SK-N-SH treated with all-trans-retinoic acid at 6 μM for 48 hours (cell line): Measurements from ENCODE around the gene CBY1.

ENCODE experiments used
- ATAC-seq: fragments of 200-7000 bp; cut with Tn5 transposase; 3 replicates; pipeline ENCODE4 v1.9.1; 2020; ENCODE audit warnings: mild to moderate bottlenecking, moderate library complexity
- CSDC2 ChIP-seq: fragments of 250-450 bp; sonication (Bioruptor Pico); IDR thresholded peaks from 2 replicates; pipeline ENCODE4 v1.5.0; 2020; ENCODE audit warnings: mild to moderate bottlenecking, moderate library complexity
- ESRRG ChIP-seq: fragments of 250-450 bp; sonication (Bioruptor Pico); IDR thresholded peaks from 2 replicates; pipeline ENCODE4 v1.6.1; 2021; ENCODE audit warnings: mild to moderate bottlenecking
- GLIS3 ChIP-seq: fragments of 250-450 bp; sonication (Bioruptor Pico); IDR thresholded peaks from 2 replicates; pipeline ENCODE4 v1.5.0; 2020; ENCODE audit warnings: mild to moderate bottlenecking, moderate library complexity
- ISL1 ChIP-seq: fragments of 250-450 bp; sonication (Bioruptor Pico); IDR thresholded peaks from 2 replicates; pipeline ENCODE4 v2.1.2; 2022; ENCODE audit warnings: mild to moderate bottlenecking, moderate library complexity
- OSR1 ChIP-seq: fragments of 250-450 bp; sonication (Bioruptor Pico); IDR thresholded peaks from 2 replicates; pipeline ENCODE4 v1.8.0; 2022; ENCODE audit warnings: moderate library complexity, mild to moderate bottlenecking, inconsistent platforms
- PPARA ChIP-seq: fragments of 250-450 bp; sonication (Bioruptor Pico); IDR thresholded peaks from 2 replicates; pipeline ENCODE4 v1.5.0; 2020; ENCODE audit warnings: mild to moderate bottlenecking, borderline replicate concordance
- RARB ChIP-seq: fragments of 250-450 bp; sonication (Bioruptor Pico); IDR thresholded peaks from 2 replicates; pipeline ENCODE4 v1.8.0; 2021; ENCODE audit warnings: mild to moderate bottlenecking, moderate library complexity
- SNAI2 ChIP-seq: fragments of 250-450 bp; sonication (Bioruptor Pico); IDR thresholded peaks from 2 replicates; pipeline ENCODE4 v1.5.0; 2020; ENCODE audit warnings: mild to moderate bottlenecking, moderate library complexity
- TCF4 ChIP-seq: fragments of 250-450 bp; sonication (Bioruptor Pico); IDR thresholded peaks from 2 replicates; pipeline ENCODE4 v1.8.0; 2021; ENCODE audit warnings: mild to moderate bottlenecking, moderate library complexity, borderline replicate concordance
- ZC3H10 ChIP-seq: fragments of 250-450 bp; sonication (Bioruptor Pico); IDR thresholded peaks from 2 replicates; pipeline ENCODE4 v1.5.1; 2021; ENCODE audit warnings: mild to moderate bottlenecking, moderate library complexity
- ZFP3 ChIP-seq: fragments of 250-450 bp; sonication (Bioruptor Pico); IDR thresholded peaks from 2 replicates; pipeline ENCODE4 v1.5.0; 2020; ENCODE audit warnings: mild to moderate bottlenecking, moderate library complexity
- ZFP30 ChIP-seq: fragments of 450-650 bp; formaldehyde crosslinking; IDR thresholded peaks from 2 replicates; pipeline ENCODE4 v1.5.0; 2022; ENCODE audit warnings: mild to moderate bottlenecking, moderate library complexity
- ZNF565 ChIP-seq: fragments of 450-650 bp; formaldehyde crosslinking; conservative IDR thresholded peaks from 2 replicates; pipeline ENCODE4 v1.5.0; 2020; ENCODE audit warnings: low read depth, mild to moderate bottlenecking, moderate library complexity
- ZNF8 ChIP-seq: fragments of 450-650 bp; formaldehyde crosslinking; IDR thresholded peaks from 2 replicates; pipeline ENCODE4 v1.5.0; 2020; ENCODE audit warnings: mild to moderate bottlenecking, moderate library complexity
- TF ChIP-seq, protein P1 (sequence below): fragments of 250-450 bp; sonication (Bioruptor Pico); IDR thresholded peaks from 2 replicates; pipeline ENCODE4 v1.5.0; 2020; ENCODE audit warnings: mild to moderate bottlenecking, moderate library complexity
- TF ChIP-seq, protein P2 (sequence below): fragments of 250-450 bp; sonication (Bioruptor Pico); IDR thresholded peaks from 2 replicates; pipeline ENCODE4 v1.8.0; 2020; ENCODE audit warnings: mild to moderate bottlenecking, moderate library complexity, borderline replicate concordance
- TF ChIP-seq, protein P3 (sequence below): fragments of 250-450 bp; sonication (Bioruptor Pico); IDR thresholded peaks from 2 replicates; pipeline ENCODE4 v1.8.0; 2021; ENCODE audit warnings: low read depth, mild to moderate bottlenecking, moderate library complexity, borderline replicate concordance
- TF ChIP-seq, protein P4 (sequence below): fragments of 250-450 bp; sonication (Bioruptor Pico); IDR thresholded peaks from 2 replicates; pipeline ENCODE4 v1.5.1; 2020; ENCODE audit warnings: low read depth, mild to moderate bottlenecking, moderate library complexity

Gene CBY1

DNA sequence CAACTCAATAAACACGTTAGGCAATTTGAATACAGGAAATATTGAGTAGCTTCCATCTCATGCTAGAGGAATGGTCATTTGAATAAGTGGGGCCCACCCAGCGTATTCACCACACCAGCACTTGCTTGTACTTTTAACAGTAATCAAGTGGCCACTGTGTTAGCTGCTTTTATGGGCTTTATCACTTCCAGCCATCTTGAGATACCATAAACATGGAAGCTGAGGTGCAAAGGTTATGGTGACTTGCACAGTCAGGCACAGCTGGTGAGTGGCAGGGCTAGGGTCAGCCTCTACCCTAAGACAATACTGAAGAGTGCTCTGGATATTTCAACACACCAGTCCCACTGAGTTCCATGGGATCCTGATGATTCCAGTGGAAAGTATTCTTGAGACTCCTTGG lies 37.6 kb downstream of the CBY1 start (continued):
- TF ChIP-seq, protein P1, sequence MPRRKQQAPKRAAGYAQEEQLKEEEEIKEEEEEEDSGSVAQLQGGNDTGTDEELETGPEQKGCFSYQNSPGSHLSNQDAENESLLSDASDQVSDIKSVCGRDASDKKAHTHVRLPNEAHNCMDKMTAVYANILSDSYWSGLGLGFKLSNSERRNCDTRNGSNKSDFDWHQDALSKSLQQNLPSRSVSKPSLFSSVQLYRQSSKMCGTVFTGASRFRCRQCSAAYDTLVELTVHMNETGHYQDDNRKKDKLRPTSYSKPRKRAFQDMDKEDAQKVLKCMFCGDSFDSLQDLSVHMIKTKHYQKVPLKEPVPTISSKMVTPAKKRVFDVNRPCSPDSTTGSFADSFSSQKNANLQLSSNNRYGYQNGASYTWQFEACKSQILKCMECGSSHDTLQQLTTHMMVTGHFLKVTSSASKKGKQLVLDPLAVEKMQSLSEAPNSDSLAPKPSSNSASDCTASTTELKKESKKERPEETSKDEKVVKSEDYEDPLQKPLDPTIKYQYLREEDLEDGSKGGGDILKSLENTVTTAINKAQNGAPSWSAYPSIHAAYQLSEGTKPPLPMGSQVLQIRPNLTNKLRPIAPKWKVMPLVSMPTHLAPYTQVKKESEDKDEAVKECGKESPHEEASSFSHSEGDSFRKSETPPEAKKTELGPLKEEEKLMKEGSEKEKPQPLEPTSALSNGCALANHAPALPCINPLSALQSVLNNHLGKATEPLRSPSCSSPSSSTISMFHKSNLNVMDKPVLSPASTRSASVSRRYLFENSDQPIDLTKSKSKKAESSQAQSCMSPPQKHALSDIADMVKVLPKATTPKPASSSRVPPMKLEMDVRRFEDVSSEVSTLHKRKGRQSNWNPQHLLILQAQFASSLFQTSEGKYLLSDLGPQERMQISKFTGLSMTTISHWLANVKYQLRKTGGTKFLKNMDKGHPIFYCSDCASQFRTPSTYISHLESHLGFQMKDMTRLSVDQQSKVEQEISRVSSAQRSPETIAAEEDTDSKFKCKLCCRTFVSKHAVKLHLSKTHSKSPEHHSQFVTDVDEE (CRISPR knock-in tag): no peak
- TF ChIP-seq SNAI2 (CRISPR knock-in tag) (no peak), ZC3H10 (CRISPR knock-in tag) (no peak), GLIS3 (CRISPR knock-in tag) (no peak), TCF4 (CRISPR knock-in tag) (no peak), RARB (CRISPR knock-in tag) (no peak), ZFP3 (CRISPR knock-in tag) (no peak), CSDC2 (CRISPR knock-in tag) (no peak)
- TF ChIP-seq, protein P2, sequence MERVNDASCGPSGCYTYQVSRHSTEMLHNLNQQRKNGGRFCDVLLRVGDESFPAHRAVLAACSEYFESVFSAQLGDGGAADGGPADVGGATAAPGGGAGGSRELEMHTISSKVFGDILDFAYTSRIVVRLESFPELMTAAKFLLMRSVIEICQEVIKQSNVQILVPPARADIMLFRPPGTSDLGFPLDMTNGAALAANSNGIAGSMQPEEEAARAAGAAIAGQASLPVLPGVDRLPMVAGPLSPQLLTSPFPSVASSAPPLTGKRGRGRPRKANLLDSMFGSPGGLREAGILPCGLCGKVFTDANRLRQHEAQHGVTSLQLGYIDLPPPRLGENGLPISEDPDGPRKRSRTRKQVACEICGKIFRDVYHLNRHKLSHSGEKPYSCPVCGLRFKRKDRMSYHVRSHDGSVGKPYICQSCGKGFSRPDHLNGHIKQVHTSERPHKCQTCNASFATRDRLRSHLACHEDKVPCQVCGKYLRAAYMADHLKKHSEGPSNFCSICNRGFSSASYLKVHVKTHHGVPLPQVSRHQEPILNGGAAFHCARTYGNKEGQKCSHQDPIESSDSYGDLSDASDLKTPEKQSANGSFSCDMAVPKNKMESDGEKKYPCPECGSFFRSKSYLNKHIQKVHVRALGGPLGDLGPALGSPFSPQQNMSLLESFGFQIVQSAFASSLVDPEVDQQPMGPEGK (CRISPR knock-in tag): no peak

DNA sequence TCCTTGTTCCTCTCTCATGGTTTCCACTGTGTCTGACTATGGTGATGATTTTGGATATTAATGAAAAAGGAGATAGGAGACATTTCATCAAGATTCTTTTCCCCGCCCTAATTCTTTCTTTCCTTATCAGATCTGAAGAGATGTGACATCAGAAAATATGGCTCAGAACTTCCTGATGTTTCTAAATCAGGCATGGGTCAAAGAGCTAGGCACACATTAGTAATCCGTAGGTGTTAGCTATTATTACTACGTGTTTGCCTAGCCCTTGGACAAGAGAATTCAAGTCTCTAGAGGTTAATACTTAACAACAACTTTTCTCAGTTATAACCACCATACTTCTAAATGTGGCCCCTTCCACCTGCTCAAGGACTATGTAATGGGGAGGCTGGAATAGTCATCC lies 38.5 kb downstream of the CBY1 start:
- ATAC-seq: no peak
- TF ChIP-seq ZNF565 (no peak), ISL1 (CRISPR knock-in tag) (no peak), TCF4 (CRISPR knock-in tag) (no peak), GLIS3 (CRISPR knock-in tag) (no peak), ZFP30 (CRISPR knock-in tag) (no peak), SNAI2 (CRISPR knock-in tag) (no peak), ZC3H10 (CRISPR knock-in tag) (no peak), ESRRG (CRISPR knock-in tag) (no peak), OSR1 (CRISPR knock-in tag) (no peak)
- TF ChIP-seq, protein P3, sequence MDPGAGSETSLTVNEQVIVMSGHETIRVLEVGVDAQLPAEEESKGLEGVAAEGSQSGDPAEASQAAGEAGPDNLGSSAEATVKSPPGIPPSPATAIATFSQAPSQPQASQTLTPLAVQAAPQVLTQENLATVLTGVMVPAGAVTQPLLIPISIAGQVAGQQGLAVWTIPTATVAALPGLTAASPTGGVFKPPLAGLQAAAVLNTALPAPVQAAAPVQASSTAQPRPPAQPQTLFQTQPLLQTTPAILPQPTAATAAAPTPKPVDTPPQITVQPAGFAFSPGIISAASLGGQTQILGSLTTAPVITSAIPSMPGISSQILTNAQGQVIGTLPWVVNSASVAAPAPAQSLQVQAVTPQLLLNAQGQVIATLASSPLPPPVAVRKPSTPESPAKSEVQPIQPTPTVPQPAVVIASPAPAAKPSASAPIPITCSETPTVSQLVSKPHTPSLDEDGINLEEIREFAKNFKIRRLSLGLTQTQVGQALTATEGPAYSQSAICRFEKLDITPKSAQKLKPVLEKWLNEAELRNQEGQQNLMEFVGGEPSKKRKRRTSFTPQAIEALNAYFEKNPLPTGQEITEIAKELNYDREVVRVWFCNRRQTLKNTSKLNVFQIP: no peak
- TF ChIP-seq, protein P2 (CRISPR knock-in tag): no peak
- TF ChIP-seq, protein P4, sequence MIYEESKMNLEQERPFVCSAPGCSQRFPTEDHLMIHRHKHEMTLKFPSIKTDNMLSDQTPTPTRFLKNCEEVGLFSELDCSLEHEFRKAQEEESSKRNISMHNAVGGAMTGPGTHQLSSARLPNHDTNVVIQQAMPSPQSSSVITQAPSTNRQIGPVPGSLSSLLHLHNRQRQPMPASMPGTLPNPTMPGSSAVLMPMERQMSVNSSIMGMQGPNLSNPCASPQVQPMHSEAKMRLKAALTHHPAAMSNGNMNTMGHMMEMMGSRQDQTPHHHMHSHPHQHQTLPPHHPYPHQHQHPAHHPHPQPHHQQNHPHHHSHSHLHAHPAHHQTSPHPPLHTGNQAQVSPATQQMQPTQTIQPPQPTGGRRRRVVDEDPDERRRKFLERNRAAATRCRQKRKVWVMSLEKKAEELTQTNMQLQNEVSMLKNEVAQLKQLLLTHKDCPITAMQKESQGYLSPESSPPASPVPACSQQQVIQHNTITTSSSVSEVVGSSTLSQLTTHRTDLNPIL (CRISPR knock-in tag): no peak

DNA sequence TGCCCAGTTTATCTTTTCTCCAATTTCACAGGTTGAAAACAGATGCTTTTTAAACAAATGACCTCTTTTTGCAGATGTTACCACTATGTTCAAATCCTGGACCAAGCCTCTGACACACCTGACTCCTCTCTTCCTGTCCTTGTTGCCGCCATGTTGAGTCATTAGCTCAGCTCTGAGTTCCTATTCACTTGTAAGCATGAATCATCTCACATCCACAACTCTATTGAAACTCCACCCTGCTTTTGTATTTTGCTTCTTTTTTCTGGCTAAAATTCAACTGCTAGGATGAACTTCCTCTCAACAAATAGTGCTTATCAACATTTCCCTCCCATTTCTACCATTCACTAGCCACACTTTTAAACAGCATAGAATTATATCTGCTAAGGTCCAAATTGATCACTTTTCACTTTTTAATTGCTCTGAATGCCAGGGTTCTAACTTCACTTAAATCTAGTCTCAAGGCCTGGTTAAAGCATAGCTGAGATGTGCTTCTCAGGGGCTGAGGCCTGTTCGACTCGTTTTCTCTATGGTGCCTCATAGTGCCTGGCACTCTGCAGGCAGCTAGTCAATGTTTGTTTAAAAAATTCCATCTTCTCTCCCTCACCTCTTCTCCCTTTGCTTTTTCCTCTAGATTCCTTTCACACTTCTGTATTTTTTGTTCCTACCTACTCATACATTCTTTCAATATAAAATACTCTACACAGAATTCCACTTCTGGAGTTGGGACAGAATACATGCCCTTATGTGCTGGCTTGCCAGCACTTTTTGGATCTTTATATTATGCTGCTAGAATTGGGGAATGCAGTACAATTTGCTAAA lies 40.4 kb downstream of the CBY1 start:
- TF ChIP-seq ZFP30 (CRISPR knock-in tag) (no peak), ZNF565 (no peak), GLIS3 (CRISPR knock-in tag) (no peak), OSR1 (CRISPR knock-in tag) (no peak), TCF4 (CRISPR knock-in tag) (no peak), ZNF8 (CRISPR knock-in tag) (no peak), ZC3H10 (CRISPR knock-in tag) (no peak), PPARA (CRISPR knock-in tag) (no peak), RARB (CRISPR knock-in tag) (no peak)
- TF ChIP-seq, protein P1 (CRISPR knock-in tag): no peak
- TF ChIP-seq, all 23 proteins: peak for 0
- 0 out of 3 replicates have a peak, but pooled peaks have one; percentile 21 for ATAC-seq
